Measurements from ENCODE around the gene CERS6.

DNA sequence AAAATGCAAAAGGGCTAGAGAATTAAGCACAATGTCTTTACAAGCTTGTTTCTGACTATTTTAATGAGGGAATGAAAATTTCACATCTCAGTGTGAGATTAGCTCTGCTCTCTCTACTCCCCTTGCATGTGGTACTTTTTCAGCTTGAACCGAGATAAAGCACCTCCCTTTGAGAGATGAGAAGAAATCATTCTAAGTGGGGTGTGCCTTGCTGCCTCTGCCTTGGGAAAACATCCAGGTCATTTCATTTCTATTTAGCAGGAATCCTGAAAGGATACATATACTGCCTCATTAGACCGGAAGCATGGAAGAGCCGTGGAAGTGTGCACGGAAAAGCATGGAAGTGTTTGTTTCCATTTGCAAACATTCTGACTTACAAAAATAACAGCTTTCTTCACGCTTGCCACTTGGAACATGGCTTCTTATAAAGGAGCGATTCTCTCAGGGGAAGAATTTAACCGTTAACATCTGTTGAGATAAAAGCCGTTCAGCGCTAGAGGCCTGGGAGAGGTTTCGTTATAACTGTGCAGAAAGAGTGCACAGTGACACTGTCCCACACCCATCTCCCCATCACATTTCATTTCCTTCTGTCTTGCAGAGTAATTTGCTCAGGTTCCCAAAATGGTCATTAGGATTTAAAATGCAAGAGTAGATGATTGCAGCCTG, 363.1 kb downstream of the CERS6 start:
- TF ChIP-seq, protein P1, sequence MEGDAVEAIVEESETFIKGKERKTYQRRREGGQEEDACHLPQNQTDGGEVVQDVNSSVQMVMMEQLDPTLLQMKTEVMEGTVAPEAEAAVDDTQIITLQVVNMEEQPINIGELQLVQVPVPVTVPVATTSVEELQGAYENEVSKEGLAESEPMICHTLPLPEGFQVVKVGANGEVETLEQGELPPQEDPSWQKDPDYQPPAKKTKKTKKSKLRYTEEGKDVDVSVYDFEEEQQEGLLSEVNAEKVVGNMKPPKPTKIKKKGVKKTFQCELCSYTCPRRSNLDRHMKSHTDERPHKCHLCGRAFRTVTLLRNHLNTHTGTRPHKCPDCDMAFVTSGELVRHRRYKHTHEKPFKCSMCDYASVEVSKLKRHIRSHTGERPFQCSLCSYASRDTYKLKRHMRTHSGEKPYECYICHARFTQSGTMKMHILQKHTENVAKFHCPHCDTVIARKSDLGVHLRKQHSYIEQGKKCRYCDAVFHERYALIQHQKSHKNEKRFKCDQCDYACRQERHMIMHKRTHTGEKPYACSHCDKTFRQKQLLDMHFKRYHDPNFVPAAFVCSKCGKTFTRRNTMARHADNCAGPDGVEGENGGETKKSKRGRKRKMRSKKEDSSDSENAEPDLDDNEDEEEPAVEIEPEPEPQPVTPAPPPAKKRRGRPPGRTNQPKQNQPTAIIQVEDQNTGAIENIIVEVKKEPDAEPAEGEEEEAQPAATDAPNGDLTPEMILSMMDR (IDR thresholded peaks at IDR 0.05; ENCODE audit: poor library complexity), result no peak
- TF ChIP-seq EZH2 (IDR thresholded peaks at IDR 0.05; ENCODE audit: borderline replicate concordance), result no peak
